Endothelial cell of hepatic sinusoid (primary cell): ENCODE results near the gene MAF.

Source experiments
- in situ Hi-C: cut with HindIII; loops from 2 replicates; pipeline ENCODE4 v1.10.0; 2017; ENCODE audit warnings: low sequenced_read_pairs

Gene MAF

DNA sequence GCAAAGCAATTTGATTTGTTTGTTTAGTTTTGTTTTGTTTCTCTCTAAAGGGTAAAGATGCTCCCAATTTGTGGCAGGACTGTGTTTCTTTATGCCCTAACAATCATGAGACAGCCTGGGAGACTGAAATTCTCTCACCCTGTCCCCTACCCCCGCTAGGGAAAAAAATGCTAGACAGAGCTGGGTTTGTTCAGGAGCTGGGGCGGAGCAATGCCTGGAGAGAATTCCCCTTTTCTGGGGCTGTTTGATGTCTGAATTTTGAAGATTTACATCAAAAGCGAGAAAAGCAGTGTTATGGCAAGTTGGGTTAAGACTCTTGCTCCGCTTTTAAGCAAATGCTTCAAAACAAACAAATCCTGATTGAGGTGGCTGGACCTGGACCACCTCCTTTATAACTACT, 8.4 kb downstream of the MAF start:
- in situ Hi-C loops, result no loop called here

DNA sequence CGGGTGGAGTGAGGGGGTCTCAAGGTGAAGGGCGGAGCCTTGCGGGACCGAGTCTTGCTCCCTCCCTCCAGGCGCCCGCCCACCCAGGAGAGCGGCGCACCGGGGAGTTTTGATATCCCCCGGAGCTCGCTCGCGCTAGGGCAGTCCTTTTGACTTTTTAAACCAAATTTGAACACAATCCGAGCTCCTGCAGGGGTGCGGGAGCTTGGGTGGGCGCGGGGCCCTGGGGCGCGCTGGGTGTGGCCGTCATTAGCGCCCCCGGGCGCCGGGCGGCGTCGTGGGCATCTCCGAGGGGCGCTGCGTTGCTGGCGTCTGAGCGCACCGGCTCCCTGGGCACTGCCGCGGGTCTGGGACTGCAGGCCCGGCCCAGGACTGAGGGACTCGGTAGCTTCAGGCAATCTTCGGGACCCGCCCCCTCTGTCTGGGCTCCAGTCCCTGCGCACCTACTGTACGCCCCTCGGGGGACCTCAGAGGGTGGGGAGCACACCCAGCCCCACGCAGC, 10.9 kb downstream of the MAF start:
- in situ Hi-C loops, result no loop called here

DNA sequence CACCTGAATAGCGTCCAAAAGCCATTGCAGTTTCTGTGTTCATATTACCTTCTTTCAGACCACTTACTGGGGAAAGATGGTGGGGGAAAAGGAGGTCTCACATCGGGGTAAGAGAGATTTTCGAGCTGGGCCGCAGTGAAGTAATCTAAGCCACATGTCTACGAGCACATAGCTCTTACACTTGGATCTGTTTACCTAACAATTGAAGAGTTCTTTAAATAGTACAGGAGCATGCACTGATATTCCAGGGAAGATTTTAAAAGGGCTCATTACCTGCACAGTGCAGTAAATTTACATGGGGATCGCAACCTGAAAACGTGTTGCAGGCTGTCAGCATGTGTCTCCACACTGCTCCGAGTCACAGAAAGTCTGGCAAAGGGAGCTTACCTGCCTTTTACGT, 12.6 kb downstream of the MAF start:
- in situ Hi-C loops, result no loop called here

- in situ Hi-C loops, result no loop called here
Measured at GRCh38 chr16:79587296-79587695, 13.2 kb downstream of the MAF start.

GRCh38 chr16:79582789-79583188, 17.7 kb downstream of the MAF start:
- in situ Hi-C loops, result no loop called here

DNA sequence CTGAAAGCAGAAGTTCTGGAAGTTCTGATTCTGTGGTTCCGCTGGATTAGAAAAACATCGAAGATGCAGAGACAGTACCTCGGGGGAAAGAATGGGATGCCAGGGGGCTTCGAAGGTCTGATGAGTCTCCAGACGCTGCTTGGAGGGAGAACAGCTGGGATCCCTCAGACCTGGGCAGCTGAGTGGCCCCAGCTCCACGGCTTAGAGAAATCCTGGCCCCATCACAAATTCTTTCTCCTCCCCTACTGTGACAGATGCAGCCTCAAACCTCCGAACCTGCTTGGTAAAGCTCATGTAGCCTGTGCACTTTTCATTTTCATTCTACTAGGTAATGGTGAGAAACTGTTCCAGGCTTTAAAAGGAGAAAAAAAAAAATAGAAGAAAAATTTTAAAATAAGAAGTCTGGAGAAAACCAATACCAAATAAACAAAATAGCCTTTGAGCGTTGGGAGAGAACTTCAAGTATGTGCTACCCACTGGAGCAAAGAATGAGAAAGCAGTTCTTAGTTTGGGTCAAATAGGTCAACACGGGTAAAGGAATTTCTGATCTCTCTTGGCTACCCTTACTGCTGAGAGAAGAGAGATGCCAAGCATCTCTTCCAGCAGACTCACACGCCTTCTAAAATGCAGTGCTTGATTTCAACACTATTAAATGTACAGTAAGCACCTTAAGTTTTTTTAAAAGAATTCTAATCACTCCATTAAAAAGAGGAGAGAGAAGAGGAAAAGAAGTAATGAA, 19.9 kb downstream of the MAF start:
- in situ Hi-C loops, result no loop called here

DNA sequence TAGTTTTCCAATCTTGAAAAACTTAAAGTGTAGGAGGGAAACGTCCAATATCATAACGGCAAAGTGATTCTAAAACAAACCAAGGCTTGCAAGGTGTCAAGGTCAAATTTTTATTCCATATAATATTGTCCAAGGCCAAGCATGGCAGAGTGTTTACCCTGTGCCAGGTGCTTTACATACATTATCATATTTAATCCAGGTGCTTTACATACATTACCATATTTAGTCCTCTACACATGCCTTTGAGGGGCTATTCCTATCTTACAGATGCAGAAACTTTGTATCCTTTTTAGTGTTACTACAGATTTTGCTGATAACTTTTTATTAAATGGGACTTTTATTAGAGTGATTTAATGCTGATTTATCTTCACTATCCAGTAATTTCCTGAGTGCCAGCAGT, 23.9 kb downstream of the MAF start:
- in situ Hi-C loops, result no loop called here

DNA sequence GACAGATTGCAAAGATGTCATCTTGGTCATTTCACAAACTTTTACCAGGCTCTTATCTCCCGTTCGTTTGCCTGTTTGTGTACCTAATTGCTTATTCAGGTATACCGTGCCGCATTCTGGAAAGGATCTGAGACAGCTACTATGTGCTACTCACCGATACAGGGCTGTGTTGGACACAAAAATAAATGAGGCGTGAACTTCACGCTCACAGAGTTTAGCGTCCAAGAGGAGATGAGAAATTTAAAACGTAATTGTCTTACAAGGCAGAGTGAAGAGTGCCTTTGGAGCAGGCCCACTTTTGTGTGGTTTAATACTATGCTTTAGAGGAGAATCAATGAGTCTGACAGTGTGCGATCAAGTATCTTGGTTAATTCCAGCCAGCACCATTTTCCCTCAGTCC, 26.7 kb downstream of the MAF start:
- in situ Hi-C loops, result no loop called here

GRCh38 chr16:79573071-79573470, 27.5 kb downstream of the MAF start:
- in situ Hi-C loops, result no loop called here

GRCh38 chr16:79571903-79572535, 28.5 kb downstream of the MAF start:
- in situ Hi-C loops, result no loop called here

- in situ Hi-C loops, result no loop called here
Measured at GRCh38 chr16:79571065-79571902, 29.3 kb downstream of the MAF start.

GRCh38 chr16:79564671-79565107, 35.8 kb downstream of the MAF start:
- in situ Hi-C loops, result no loop called here

DNA sequence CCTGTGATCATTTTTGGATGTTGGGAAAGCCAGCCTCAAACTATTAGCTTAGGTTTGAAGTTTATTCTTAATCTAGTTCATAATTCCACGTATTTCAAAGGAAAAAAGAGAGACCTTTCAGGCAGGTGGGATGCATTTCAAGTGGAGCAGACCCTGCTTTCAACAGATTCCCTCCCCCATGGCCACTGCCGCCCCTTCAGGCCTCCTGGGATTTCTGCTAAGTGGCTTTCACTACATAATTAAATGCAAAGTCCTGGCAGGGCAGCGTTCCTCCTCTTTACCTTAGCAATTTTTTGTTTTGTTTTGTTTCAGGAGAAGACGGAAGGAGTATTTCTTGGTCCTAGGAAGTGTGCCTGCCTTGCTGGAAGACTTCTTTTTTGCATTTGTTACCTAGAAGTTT, 36.6 kb downstream of the MAF start:
- in situ Hi-C loops, result no loop called here

GRCh38 chr16:79562166-79562823, 38.2 kb downstream of the MAF start:
- in situ Hi-C loops, result no loop called here

DNA sequence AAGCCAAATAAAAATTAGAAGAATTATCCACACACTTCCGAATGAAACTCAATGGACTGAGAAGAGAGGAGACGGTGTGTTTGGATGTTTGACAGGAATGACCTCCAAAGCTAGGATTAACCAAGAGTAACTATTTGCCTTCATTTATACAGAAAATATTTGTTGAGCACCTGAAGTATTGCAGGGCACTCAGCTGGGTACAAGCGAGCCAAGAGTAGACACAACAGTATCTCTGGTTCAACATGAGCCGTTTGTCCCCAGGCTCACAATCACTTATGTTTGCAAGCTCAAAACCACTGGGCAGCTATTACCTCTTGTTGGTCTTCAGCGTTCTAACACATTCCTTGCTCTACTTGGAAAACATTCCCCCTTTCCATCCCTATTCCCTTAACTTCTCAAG, 38.8 kb downstream of the MAF start:
- in situ Hi-C loops, result no loop called here

GRCh38 chr16:79560923-79561322, 39.6 kb downstream of the MAF start:
- in situ Hi-C loops, result no loop called here

DNA sequence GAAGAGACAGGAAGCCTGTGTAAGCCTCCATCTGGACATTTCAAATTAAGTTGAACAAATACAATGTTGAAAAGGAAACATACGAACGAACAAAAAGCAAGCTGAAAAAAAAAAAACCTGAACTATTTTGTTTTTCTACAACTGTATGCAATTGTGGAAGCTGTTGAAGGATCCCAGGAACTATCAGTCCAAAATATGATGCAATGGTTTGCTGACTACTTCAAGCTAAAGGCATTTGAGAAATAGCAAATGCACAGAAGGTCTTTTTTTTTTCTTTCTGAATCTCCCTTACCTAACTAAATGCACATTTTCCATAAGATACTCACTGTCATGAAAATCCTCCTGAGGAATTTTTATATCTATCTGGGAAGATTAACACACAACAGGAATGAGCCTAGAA, 40.2 kb downstream of the MAF start:
- in situ Hi-C loops, result no loop called here

DNA sequence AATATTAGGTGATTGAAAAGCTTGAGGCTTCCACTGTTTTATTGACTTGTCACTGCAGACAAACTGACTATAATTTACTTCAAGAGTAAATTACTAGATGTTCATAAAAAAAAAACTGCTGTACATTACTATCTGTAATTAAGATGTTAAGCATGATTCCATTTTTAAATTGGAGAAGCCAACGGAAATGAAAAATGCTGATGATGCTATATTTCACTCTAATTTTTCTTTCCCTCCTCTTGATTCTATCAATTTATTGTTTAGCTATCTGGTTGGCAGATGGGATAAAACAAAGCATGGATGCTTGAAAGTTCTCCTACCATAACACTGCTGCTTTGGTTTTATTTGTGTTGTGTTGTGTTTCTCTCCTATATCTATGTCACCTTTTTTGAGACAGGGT, 41.0 kb downstream of the MAF start:
- in situ Hi-C loops, result no loop called here

DNA sequence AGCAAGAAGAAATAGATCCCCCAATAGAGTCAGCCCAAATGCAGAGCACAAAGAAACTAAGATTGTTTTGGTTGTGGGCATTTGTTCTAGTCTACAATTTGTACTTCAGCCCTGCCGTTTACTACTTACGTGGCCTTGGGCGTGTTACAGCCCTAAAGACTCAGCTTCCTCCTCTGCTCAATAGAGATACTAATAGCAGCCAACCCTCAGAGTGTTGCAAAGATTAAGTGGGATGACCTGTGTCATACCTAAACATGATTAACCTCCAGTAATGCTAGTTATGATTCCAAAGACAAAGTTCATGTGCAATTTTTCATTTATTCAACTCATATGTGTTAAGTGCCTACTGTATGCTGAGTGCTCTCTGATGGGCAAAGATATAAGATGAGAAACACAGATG, 43.1 kb downstream of the MAF start:
- in situ Hi-C loops, result no loop called here

GRCh38 chr16:79554912-79555311, 45.6 kb downstream of the MAF start:
- in situ Hi-C loops, result no loop called here

GRCh38 chr16:79550373-79550772, 50.2 kb downstream of the MAF start:
- in situ Hi-C loops, result no loop called here
